Fibroblast of skin of back (primary cell): ENCODE measurements around the gene ATP9A.
"Not testable (repeated sequence)": the region's sequence is repeated elsewhere in the genome, so short reads cannot be mapped to it uniquely, and the experiment has no call there.

Experiments
- DNase-seq: peaks from one replicate; pipeline ENCODE4 v3.0.0-alpha.2; 2013

Gene ATP9A

DNA sequence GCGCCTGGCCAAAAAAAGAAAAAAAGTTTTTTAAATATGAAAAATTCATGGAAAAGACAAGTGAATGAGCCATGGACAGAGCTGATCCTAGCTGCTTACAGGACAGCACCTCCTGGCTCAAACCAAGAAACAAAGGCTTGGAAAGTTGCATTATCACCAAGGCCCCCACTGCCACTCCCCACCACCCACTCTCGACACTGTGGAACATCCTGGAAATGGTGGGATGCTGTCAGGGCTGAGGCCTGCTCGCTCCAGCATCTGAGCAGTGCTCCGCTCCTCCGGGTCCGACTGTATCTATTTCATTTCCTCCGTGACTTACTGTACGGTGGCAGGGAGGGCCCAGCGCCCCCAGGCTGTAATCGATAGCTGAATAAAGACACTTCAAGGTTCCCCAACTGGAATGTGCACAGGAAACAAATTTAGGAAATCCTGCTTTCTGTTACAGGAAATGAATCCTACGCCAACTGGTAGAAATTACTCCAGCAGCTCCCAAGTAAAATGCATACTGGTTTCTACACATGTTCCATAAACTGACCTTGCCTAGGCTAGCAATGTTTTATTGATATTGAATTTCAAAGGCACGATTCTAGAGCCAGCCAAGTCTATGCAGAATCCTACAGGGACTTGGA lies 116.2 kb downstream of the ATP9A start:
- DNase-seq, result no peak

DNA sequence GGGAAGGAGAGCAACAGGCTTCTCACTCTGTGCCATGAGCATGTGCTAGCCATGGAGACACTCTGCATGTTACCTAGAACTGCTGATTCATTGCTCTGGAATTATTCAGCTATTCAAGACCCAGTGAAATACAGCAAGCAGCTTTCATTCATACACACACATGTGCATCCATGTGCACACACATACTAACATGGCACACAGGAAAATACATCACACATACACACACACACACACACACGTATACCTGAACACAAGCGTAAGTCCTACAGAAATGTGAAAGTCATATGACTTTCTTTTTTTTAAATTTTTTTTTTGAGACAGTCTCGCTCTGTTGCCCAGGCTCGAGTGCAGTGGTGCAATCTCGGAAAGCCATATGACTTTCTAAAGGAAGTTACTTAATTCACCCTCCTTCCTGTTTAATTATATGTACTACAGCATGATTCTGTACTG lies 117.5 kb downstream of the ATP9A start:
- DNase-seq, result peak; percentile 60

DNA sequence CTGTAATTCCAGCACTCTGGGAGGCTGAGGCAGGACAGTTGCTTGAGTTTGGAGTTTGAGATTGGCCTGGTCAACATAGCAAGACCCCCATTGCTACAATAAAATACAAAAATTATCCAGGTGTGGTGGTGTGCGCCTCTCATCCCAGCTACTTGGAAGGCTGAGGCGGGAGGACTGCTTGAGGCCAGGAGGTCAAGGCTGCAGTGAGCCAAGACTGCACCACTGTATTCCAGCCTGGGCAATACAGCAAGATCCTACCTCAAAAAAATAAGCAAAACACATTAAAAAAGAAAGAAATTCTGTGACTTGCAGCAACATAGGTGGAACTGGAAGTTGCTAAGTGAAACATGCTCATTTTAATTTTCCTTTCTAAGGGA lies 119.6 kb downstream of the ATP9A start:
- DNase-seq, result no peak

DNA sequence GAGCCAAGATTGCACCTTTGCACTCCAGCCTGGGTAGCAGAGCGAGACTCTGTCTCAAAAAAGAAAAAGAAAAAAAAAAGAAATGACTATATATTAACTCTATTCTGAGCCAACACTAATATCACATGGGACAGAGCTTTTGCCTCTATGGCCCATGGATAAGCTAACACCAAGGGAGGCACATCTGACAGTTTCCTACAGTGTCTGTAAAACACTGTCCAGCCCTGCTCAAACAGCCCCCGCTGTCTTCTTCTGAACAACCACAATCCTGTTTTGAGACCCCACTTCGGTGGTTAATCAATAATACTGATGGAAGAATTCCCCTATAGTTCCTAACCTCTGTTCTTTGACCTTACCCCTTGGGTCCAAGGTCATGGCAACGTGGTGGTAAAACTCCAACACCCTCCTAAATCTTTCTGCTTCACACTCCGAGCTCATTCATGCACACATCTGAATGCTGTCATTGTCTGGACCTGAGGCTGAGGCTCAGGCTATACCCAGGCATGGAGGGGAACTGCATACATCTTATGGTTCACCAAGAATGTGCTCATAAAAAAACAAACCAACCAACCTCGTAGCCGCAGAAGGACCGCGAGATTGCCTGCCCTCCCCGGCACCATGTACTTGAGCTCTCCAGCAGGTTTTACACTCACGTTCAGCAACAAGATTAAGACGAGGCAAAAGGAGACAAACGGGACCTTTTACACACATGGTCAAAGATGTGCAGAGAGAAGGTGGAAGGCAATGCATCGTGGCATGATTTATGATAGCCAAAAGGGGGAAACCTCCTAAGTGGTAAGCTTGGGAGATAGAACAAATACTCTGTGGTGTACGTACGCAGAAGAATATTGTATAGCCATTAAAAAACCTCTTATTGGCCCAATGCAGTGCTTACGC lies 120.3 kb downstream of the ATP9A start:
- DNase-seq, result no peak

DNA sequence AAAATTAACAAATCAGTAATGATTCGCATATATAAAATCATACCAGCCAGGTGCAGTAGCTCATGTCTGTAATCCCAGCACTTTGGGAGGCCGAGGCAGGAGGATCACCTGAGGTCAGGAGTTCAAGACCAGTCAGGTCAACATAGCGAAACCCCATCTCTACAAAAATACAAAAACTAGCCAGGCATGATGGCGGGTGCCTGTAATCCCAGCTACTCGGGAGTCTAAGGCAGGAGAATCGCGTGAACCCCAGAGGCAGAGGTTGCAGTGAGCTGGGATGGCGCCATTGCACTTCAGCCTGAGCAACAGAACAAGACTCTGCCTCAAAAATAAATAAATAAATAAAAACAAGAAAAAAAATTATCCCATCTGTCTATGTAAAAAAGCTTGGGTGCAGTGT lies 124.4 kb downstream of the ATP9A start:
- not testable (repeated sequence) for DNase-seq

- DNase-seq, result no peak
Observed at GRCh38 chr20:51643390-51643789, 124.8 kb downstream of the ATP9A start.

DNA sequence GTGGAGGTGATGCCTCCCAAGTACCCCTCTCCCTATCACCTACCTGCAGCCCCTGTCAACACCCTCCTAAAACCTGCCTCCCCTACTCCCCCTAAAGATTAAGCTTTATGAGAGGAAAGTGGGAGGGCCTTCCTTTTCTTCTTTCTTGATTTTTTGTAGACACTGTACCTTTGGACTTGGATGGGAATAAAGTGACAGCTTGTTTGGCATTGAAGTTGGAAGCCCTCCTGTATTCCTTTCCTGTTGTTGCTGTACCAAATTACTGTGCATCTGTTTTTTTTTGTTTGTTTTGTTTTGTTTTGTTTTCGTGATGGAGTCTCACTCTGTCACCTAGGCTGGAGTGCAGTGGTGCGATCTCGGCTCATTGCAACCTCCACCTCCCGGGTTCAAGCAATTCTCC lies 126.3 kb downstream of the ATP9A start:
- DNase-seq, result no peak

GRCh38 chr20:51640743-51641142 lies 127.4 kb downstream of the ATP9A start:
- DNase-seq, result no peak

DNA sequence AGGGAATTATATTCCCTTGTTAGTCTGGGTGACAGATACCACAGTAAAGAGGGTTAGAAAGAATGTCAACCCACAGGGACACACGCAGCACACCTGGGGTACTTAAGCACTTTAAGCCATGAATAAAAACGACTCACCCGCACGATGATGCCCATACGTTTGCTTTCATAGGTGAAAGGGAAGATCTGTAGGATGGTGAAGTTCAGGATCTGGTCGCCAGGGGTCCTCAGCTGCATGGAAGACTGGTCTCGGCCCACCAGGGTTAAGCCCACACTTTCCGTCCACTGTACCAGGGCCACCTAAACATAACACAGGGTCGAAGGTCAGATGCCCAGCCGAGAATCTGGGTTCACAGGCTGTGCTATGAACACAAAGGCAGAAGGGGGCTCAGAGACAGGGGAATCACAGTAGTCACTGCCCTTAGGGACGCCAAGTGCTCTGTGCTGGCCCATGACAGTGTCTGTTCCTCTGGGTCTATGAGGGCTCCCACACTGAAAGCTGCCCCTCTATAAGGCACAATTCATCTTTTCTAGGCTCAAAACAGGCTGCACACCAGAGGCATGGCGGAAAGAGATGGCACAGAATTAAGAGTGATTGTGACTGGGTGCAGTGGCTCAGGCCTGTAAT lies 128.9 kb downstream of the ATP9A start:
- peak; percentile 55 for DNase-seq

DNA sequence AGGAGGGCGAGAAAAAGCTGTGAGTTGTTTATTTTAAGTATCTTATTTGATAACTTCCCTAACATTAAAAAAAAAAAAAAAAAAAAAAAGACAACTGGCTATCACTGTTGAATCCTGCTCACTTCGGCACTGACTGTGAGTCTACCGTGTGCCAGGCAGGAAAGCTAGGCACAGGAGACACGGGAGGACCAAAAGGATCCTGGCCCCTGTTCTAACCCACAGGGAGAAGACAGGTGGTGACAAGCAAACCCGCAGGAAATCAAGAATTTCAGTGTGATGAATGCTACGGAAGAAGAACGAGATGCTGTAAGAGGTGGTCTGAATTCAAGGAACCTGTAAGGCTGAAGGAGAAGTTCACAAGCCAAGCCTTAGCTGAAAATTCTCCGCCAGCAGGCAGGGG lies 130.9 kb downstream of the ATP9A start:
- DNase-seq, result no peak

- no peak for DNase-seq
Observed at GRCh38 chr20:51636123-51636522, 132.1 kb downstream of the ATP9A start.

DNA sequence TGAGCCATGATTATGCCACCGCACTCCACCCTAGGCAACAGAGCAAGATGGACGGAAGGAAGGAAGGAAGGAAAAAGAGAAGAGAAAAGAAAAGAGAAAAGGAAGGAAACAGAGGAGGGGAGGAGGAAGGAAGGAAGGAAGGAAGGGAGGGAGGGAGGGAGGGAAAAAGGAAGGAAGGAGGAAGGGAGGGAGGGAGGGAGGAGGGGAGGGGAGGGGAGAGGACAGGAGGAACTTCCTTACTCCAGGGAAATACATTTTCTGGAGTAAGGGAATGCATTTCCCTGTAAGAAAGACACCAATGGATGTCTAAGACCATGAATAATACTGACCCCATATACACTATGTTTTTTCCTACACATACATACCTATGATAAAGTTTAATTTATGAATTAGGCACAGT lies 132.5 kb downstream of the ATP9A start:
- no peak for DNase-seq

- DNase-seq, result no peak
Observed at GRCh38 chr20:51634877-51635276, 133.3 kb downstream of the ATP9A start.

- DNase-seq, result no peak
Observed at GRCh38 chr20:51634257-51634656, 133.9 kb downstream of the ATP9A start.

DNA sequence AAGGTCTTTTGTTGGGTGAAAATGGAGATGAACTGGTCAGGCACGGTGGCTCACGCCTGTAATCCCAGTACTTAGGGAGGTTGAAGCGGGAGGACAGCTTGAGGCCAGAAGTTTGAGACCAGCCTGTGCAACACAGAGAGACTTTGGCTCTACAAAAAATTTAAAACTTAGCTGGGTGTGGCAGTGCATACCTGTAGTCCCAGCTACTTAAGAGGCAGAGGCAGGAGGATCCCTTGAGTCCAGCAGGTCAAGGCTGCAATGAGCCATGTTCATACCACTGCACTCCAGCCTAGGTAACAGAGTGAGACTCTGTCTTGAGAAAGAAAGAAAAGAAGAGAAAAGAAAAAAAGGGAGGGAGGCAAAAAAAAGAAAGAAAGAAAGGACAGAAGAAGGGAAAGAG lies 134.8 kb downstream of the ATP9A start:
- DNase-seq, result no peak

DNA sequence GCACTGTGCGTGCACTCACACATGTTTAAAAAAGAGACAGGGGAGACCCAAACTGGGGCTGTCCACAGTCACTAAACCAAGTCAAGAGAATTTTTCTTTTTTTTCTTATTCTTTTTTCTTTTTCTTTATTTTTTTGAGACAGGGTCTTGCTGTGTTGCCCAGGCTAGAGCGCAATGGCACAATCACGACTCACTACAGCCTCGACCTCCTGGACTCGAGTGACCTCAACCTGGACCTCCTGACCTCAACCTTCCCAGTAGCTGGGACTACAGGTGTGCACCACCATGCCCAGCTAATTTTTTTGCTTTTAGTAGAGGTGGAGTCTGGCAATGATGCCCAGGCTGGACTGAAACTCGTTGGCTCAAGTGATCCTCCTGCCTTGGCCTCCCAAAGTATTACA lies 136.2 kb downstream of the ATP9A start:
- DNase-seq, result no peak

GRCh38 chr20:51631011-51631950 lies 136.9 kb downstream of the ATP9A start:
- DNase-seq, result peak; percentile 98

DNA sequence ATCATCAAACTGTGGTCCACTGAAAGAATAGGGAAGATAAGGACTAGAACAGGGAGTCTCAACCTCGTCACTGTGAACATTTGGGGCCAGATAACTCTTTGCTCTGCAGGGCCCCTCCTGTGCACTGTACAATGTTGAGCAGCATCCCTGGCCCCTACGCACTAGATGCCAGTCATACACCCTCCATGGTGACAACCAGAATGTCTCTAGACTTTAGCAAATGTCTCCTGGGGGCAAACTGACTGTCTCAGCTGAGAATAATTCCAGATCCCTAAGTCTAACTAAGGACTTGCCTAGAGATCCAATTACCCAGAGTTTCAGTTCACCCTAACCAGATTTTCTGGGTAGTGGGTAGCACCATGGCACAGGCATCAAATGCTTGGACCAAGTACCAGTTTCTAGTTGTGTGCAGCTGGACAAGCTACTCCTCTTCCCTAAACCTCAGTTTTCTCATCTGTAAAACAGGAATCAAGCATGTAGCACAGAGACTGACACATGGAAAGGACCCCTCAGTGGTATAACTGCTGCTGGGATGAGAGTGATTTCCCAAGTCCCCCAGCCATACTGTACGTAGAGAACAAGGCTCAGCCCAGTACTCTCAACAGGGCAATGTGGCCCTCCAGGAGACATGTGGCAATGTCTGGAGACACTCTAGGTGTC lies 138.7 kb downstream of the ATP9A start:
- DNase-seq, result no peak

DNA sequence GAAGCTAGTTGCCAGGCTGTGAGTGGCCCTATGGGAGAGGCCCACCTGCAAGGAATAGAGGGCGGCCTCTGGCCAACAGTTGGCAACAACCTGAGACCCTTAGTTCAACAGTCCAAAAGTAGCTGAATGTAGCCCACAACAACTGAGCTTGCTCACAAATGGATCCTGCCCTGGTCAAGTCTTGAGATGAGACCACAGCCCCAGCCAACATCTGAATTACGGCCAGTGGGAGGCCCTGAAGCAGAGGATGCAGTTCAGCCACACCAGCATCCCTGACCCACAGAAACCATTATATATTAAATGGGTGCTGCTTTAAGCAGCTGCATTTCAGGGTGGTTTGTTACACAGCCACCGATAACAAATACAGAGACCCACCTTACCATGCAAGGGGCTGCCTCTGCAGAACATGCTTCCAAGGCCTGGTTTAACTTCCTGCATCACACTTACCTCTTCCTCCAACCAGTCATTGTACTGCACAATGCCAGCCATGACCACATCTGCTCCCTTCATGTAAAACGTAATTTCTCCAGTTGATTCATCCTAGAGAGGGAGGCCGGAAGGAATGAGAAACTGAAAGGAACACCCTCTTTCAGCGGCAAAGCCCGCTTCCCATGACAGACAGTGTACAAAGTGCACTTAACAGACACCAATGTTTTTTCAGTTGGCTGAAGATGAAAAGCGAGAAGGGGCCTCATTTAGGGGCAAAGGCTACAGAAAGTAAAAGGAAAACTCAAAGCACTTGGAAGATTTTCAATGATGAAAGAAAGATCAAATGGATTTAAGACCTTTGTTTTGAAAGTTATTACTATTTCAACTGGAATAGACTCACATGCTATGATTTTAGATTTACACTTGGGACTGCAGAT lies 139.4 kb downstream of the ATP9A start:
- DNase-seq, result peak; percentile 70

GRCh38 chr20:51627586-51627985 lies 140.6 kb downstream of the ATP9A start:
- no peak for DNase-seq

DNA sequence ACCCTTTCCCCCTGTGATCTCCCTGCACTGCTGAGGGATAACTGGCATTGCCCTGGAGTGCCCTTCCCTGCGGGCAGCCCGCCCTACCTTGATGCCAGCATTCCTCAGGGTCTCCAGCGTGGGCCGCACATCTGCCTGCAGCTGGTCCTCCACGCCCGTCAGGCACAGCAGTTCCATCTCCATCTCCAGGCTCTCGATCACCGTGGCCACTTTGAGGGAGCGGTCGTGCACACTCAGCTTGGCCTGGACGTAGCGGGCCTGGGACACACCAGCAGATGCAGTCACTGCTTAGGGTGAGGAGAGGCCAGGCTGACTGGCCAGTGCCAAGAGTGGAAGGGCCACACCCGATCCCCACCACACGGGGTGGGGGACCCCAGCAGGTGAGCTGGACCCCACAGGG lies 143.1 kb downstream of the ATP9A start:
- no peak for DNase-seq
